GM12892 (cell line): ENCODE data around the gene ULK4.

Experiments used
- POLR2A ChIP-seq: IDR thresholded peaks from 2 replicates; pipeline ENCODE4 v1.6.1; 2011; ENCODE audit warnings: low read depth, low read length, control low read depth
- POLR2AphosphoS5 ChIP-seq: IDR thresholded peaks from 2 replicates; pipeline ENCODE4 v1.6.1; 2011; ENCODE audit warnings: low read depth, low read length, control low read depth
- TAF1 ChIP-seq: IDR thresholded peaks from 2 replicates; pipeline ENCODE4 v1.6.1; 2011; ENCODE audit warnings: low read depth, mild to moderate bottlenecking, control low read depth, low read length, borderline replicate concordance

GRCh38 chr3:41478278-41478677 is 483.6 kb downstream of the ULK4 start:
- no peak for TF ChIP-seq POLR2AphosphoS5
- TF ChIP-seq TAF1 = no peak
- TF ChIP-seq POLR2A = no peak
